T follicular helper cell (primary cell): ENCODE measurements around the gene HTR3A.

Experiments
- DNase-seq: peaks from one replicate; pipeline ENCODE4 v3.0.0-alpha.2; 2020; ENCODE audit warnings: low read depth

HTR3A gene

DNA sequence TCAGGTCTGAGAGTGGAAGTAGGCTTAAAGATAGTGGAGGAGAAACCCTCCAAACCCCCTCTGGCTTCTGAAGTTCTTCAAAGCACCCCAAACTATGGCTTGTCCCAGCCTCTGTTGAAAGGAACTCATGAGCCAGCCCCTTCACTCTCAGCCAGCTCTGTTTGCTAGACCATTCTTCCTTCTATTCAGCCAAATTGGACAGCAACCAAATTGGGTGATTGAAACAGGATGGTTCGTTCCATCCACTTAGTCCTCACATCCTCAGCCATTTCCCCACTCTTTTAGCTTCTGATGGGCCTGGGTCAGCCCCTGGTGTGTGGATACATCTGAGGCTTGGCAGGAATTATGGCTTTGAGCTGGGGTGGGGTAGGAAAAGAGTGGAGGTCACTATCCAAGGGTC is 4.5 kb downstream of the HTR3A start:
- DNase-seq, result no peak

- DNase-seq, result no peak
These were observed 5.9 kb downstream of the HTR3A start for GRCh38 chr11:113980785-113981184.

- no peak for DNase-seq
These were observed 7.4 kb downstream of the HTR3A start for GRCh38 chr11:113982306-113982705.

DNA sequence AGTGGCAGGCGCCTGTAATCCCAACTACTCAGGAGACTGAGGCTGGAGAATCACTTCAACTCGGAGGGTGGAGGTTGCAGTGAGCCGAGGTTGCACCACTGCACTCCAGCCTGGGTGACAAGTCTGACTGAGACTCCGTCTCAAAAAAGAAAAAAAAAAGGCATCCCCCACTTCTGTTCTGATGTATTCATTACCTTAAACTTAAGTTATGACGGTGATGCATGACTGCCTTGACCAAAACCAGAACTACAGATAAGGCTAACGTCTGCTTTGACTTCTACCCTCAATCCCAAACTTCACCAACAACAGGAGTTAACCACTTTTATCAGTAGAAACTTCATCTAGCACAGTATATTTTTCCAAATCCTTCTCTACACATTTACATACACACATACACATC is 9.9 kb downstream of the HTR3A start:
- DNase-seq, result no peak

- no peak for DNase-seq
These were observed 11.0 kb downstream of the HTR3A start for GRCh38 chr11:113985906-113986305.

DNA sequence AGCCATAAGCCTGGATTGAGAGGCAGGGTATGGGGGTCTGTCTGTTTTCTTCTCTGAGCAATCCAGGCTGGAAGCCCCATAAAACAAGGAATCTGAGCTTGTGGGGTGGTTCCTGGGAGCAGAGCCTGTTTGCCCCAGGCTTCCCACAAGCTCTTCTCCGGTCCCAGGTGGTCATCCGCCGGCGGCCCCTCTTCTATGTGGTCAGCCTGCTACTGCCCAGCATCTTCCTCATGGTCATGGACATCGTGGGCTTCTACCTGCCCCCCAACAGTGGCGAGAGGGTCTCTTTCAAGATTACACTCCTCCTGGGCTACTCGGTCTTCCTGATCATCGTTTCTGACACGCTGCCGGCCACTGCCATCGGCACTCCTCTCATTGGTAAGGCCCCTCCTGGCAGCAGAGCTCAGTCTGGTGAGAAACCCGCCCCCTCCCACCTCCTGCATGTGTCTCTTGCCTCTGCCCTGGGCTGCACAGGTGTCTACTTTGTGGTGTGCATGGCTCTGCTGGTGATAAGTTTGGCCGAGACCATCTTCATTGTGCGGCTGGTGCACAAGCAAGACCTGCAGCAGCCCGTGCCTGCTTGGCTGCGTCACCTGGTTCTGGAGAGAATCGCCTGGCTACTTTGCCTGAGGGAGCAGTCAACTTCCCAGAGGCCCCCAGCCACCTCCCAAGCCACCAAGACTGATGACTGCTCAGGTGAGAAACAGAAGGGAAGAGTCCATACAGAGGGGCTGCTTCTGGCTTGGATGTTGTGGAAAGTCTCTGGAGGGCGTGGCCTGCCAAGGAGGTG is 11.6 kb downstream of the HTR3A start:
- DNase-seq, result no peak

GRCh38 chr11:113989381-113989780 is 14.5 kb downstream of the HTR3A start:
- no peak for DNase-seq

DNA sequence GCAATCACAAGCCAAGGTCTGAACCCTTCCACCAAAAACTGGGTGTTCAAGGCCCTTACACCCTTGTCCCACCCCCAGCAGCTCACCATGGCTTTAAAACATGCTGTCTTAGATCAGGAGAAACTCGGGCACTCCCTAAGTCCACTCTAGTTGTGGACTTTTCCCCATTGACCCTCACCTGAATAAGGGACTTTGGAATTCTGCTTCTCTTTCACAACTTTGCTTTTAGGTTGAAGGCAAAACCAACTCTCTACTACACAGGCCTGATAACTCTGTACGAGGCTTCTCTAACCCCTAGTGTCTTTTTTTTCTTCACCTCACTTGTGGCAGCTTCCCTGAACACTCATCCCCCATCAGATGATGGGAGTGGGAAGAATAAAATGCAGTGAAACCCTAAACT is 15.0 kb downstream of the HTR3A start:
- no peak for DNase-seq

GRCh38 chr11:113991170-113991569 is 16.3 kb downstream of the HTR3A start:
- no peak for DNase-seq

- DNase-seq, result no peak
These were observed 17.0 kb downstream of the HTR3A start for GRCh38 chr11:113991718-113992458.

- no peak for DNase-seq
These were observed 17.7 kb downstream of the HTR3A start for GRCh38 chr11:113992459-113993110.

GRCh38 chr11:113994077-113994954 is 19.4 kb downstream of the HTR3A start:
- peak; percentile 11 for DNase-seq

DNA sequence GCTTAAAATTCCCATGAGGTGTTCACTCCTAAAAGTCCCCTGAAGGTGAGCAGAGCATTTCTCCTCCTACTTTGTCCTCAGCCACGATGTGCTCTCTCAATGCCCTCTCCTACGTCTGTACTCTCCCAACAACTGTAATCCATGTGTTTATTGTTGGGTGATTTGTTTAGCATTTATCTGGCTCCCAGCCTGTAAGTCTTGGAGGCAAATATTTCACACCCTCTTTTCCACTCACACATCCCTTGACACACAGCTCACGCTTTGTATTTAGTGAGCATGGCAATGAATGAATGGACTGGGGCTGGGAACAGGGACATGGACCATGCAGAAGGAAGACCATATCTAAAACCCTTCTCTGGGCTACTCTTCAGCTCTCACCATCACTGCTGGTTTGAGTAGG is 22.6 kb downstream of the HTR3A start:
- DNase-seq, result no peak

DNA sequence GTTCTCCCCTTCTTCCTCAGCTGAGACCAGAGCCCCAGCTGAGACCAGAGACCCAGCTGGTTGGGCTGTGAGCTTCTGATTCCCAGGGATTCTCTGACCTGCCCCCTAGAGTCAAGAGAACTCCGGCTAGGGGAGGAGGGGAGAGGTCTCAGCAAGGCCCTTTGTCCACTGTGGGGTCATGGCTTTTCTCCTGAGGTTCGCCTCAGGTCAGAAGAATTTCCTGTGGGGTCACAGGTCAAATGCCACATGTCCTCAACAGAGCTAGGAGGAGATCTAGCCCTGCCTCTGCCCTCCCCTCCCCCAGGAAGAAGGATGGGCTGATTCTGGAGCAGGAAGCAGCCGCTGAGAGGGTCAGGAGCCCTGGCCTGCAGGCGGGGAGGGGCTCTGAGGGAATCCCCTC is 23.7 kb downstream of the HTR3A start:
- DNase-seq, result no peak

DNA sequence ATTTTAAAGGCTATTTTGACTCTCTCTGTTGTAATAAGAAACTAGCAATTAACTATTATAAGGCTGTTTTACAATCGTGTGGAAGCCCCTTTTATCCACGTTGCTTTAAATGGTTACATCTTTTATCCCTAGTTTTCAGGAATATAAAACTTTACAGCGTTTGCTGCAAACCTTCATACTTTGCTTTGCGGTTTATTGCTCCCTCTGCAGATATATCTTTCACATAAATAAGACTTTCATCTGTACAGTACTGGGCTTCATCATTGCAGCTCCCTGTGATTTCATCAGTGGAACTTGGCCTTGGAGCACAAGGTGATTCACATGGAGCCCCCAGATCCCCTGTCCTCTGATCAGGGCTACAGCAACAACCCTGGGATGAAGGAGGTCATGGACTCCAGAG is 25.6 kb downstream of the HTR3A start:
- no peak for DNase-seq

DNA sequence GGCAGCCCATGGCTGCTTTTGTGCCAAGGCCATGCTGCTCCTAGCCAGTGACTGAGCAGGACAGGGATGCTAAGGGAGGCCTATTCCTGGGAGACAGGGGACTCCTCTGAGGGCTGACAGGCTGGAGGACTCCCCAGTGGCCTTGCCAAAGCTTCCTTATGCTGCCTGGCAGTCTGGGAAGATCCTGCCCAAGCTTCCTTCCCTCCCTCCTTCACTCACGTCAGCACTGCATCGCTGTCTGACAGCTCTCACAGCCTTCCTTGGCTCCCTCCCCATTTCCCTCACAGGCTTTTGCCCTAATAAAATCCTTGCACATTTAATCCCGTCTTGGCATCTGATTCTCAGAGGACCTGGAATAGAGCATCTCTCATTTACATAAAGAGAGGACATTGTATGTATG is 26.5 kb downstream of the HTR3A start:
- DNase-seq, result no peak

DNA sequence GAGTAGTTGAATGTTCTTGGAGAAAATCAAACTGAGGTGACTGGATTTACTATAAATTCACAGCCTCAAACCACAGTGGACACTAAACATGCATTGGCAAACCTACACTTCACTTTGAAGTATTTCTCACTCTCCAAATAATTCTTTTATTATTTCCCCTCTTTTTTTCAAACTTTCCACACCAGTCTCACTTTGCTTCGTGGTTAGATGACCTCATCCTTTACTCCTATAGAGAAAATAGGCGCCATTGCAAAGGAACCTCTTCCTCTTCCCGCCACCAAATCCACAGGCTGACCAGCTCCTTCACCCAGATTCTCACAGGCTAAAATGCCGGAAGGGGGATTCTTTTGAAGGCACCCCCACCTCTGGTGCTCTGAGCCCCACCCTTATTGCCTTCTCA is 33.4 kb downstream of the HTR3A start:
- no peak for DNase-seq

DNA sequence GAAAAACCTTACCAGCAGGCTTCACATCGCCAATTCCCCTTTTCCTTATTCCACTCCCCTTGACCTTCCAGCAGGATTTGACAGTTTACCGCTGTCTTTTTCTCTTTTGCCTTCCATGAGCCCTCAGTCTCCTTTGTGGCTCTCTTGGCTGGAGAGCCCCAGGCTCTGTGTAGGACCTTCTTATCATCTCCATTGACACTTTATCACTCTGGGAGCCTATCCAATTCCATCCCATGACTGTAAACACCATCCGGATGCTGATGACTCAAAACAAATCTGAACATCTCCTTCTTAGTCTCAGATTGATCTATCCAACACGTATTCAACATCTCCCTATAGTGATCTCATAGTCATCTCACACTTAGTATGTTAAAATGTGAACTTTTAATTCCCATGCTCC is 36.0 kb downstream of the HTR3A start:
- DNase-seq, result no peak

- DNase-seq, result no peak
These were observed 36.5 kb downstream of the HTR3A start for GRCh38 chr11:114011443-114011842.

GRCh38 chr11:114015117-114015516 is 40.2 kb downstream of the HTR3A start:
- no peak for DNase-seq

DNA sequence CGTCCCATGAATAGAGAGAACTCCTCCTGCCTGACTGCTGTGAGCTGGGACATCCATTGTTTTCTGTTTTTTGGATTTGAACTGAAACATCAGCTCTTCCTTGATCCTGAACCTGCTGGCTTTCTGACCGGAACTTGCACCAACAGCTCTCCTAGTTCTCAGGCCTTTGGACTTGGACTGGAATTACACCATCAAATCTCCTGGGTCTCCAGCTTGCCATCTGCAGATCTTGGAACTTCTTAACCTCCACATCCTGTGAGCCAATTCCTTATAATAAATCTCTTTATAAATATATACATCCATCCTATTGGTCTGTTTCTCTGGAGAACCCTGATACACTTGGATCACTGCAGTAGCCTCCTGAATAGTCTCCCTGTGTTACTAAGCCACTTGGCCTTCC is 42.1 kb downstream of the HTR3A start:
- DNase-seq, result no peak

DNA sequence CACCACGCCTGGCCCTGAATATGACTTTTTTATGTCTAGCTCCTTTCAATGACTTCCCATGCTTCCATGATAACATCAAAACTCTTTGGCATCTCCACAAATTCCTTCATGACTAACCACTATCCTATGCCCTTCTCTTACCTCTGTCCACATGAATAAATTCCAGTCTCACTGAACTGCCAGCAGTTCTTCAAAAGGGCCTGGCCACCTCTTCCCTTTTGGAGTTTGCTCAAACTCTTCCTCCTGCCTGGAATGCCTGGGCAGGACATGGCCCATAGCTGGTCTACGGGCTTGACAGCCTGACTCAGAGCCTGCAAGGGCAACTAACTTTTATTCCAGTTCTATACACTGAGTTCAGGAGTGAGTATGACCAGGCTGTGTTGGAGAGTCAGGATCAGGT is 42.8 kb downstream of the HTR3A start:
- DNase-seq, result no peak
